CD4-positive, CD25-positive, alpha-beta regulatory T cell (primary cell): Measurements from ENCODE around the gene LGALS3BP. TPM values are rescaled to one million over a fixed set of nuclear protein-coding genes. Genes with fewer than 3 reads are reported as not detected.
A peak's percentile ranks its signal among the peaks of the same experiment; 100 is the strongest.

Experiments
- ATAC-seq, 2 donors: fragments of 150-1000 bp; cut with Tn5 transposase; one replicate each; pipeline ENCODE4 v1.10.0; 2021; ENCODE audit warnings: low read depth in 2 of 2, moderate number of reproducible peaks in 2 of 2, moderate library complexity in 1 of 2
- DNase-seq, 3 donors: peaks; one replicate each; pipeline versions ENCODE4 v3.0.0 to v3.0.0-alpha.2; 2012 to 2022; ENCODE audit warnings: mixed read lengths in 1 of 3
- H3K27ac ChIP-seq: one replicate; pipeline ENCODE4 v1.7.0; 2013; ENCODE audit warnings: mild to moderate bottlenecking, low read length; ENCODE audit not compliant: insufficient read depth, poor library complexity, severe bottlenecking
- H3K27me3 ChIP-seq: one replicate; pipeline ENCODE4 v1.7.0; 2013; ENCODE audit warnings: low read length; ENCODE audit not compliant: control insufficient read depth, insufficient read depth
- H3K36me3 ChIP-seq: one replicate; pipeline ENCODE4 v1.7.0; 2013; ENCODE audit warnings: mild to moderate bottlenecking, low read length, moderate library complexity; ENCODE audit not compliant: control insufficient read depth, insufficient read depth
- H3K4me1 ChIP-seq: 2 replicates; pipeline ENCODE4 v1.7.0; 2013; ENCODE audit warnings: mild to moderate bottlenecking, low read length; ENCODE audit not compliant: insufficient read depth, control insufficient read depth, poor library complexity, severe bottlenecking
- H3K4me3 ChIP-seq: one replicate; pipeline ENCODE4 v1.7.0; 2013; ENCODE audit warnings: low read depth, mild to moderate bottlenecking, low read length, moderate library complexity
- H3K9me3 ChIP-seq, 2 experiments: 1 replicate in 1 of 2; 2 replicates in 1 of 2; pipeline ENCODE4 v1.7.0; 2013; ENCODE audit warnings: low read length in 2 of 2, mild to moderate bottlenecking in 1 of 2, moderate library complexity in 1 of 2; ENCODE audit not compliant: control insufficient read depth in 2 of 2
- H3K27ac Mint-ChIP-seq, 3 donors: one replicate each; pipeline ENCODE4 v1.8.0; 2020 to 2022; ENCODE audit warnings: mild to moderate bottlenecking in 3 of 3, mixed read lengths in 3 of 3, moderate library complexity in 2 of 3
- H3K27me3 Mint-ChIP-seq: one replicate; pipeline ENCODE4 v1.8.0; 2022; ENCODE audit warnings: mild to moderate bottlenecking, mixed read lengths
- H3K36me3 Mint-ChIP-seq: one replicate; pipeline ENCODE4 v1.8.0; 2020; ENCODE audit warnings: mixed read lengths
- H3K4me1 Mint-ChIP-seq, 4 donors: one replicate each; pipeline ENCODE4 v1.8.0; 2020 to 2022; ENCODE audit warnings: mixed read lengths in 4 of 4, mild to moderate bottlenecking in 1 of 4
- H3K4me3 Mint-ChIP-seq, 4 donors: one replicate each; pipeline ENCODE4 v1.8.0; 2020 to 2022; ENCODE audit warnings: mild to moderate bottlenecking in 4 of 4, mixed read lengths in 4 of 4, moderate library complexity in 3 of 4
- H3K9me3 Mint-ChIP-seq, 7 donors: one replicate each; pipeline ENCODE4 v1.8.0; 2020 to 2022; ENCODE audit warnings: mixed read lengths in 7 of 7, mild to moderate bottlenecking in 3 of 7, moderate library complexity in 2 of 7
- polyA plus RNA-seq, 4 donors: library from polyadenylated mRNA; unstranded; fragments of 300-500 nt; fragmentation: Illumina TruSeq; gene quantifications; one replicate each; pipeline ENCODE4 v1.2.3, GENCODE V29; 2021
- total RNA-seq: library from RNA; stranded (reverse); gene quantifications from one replicate; pipeline ENCODE4 v1.2.3, GENCODE V29; 2022

The LGALS3BP gene
- total and polyA plus RNA-seq, 5 donors from 2014 or later: 23.4 to 43.5 (median 27.2) TPM

- Histone ChIP-seq H3K4me3 (no peak overlapping the region), H3K27ac (no peak overlapping the region), H3K9me3 (peaks cover 0 to 7% of the 10 kb centered on the region in 2 experiments), H3K4me1 (peaks cover 6% of the 10 kb centered on the region), H3K36me3 (no peaks in the 10 kb centered on the region), H3K27me3 (peaks cover 3% of the 10 kb centered on the region)
- H3K27me3 Mint-ChIP-seq: peaks cover 65% of the 10 kb centered on the region
- no peaks in the 10 kb centered on the region for H3K36me3 Mint-ChIP-seq
- peak overlapping the region in 1 of 4 donors; percentile 0 for H3K4me3 Mint-ChIP-seq
- H3K4me1 Mint-ChIP-seq: peaks cover 0 to 7% (median 2%) of the 10 kb centered on the region in 4 donors
- no peak overlapping the region for H3K27ac Mint-ChIP-seq
- ATAC-seq (no peak), DNase-seq (no peak)
- peaks cover 0 to 1% (median 0%) of the 10 kb centered on the region in 7 donors for H3K9me3 Mint-ChIP-seq
Measured at GRCh38 chr17:79019261-79019631, 39.5 kb upstream of the LGALS3BP start.

GRCh38 chr17:79018370-79018695 is 38.6 kb upstream of the LGALS3BP start:
- DNase-seq (no peak), ATAC-seq (no peak)
- H3K4me3 Mint-ChIP-seq: no peak overlapping the region
- H3K36me3 ChIP-seq: no peaks in the 10 kb centered on the region
- H3K9me3 Mint-ChIP-seq: peaks cover 0 to 5% (median 0%) of the 10 kb centered on the region in 7 donors
- peaks cover 0 to under 1% (median 0%) of the 10 kb centered on the region in 4 donors for H3K4me1 Mint-ChIP-seq
- no peaks in the 10 kb centered on the region for H3K4me1 ChIP-seq
- H3K9me3 ChIP-seq: peaks cover 0 to 7% of the 10 kb centered on the region in 2 experiments
- no peak overlapping the region for H3K27ac Mint-ChIP-seq
- no peak overlapping the region for H3K27ac ChIP-seq
- no peak overlapping the region for H3K4me3 ChIP-seq
- H3K27me3 ChIP-seq: peaks cover 3% of the 10 kb centered on the region
- H3K27me3 Mint-ChIP-seq: peaks cover 66% of the 10 kb centered on the region
- H3K36me3 Mint-ChIP-seq: no peaks in the 10 kb centered on the region

- no peak overlapping the region for H3K4me3 Mint-ChIP-seq
- no peak overlapping the region for H3K27ac Mint-ChIP-seq
Measured at GRCh38 chr17:79017546-79018369, 38.0 kb upstream of the LGALS3BP start.

GRCh38 chr17:79014158-79014758 is 34.5 kb upstream of the LGALS3BP start:
- H3K36me3 Mint-ChIP-seq: no peaks in the 10 kb centered on the region

More at GRCh38 chr17:79017546-79018369, 38.0 kb upstream of the LGALS3BP start:
- Histone ChIP-seq H3K36me3 (no peaks in the 10 kb centered on the region), H3K27me3 (peaks cover 3% of the 10 kb centered on the region), H3K9me3 (peaks cover 0 to 7% of the 10 kb centered on the region in 2 experiments), H3K4me1 (no peaks in the 10 kb centered on the region), H3K4me3 (no peak overlapping the region), H3K27ac (no peak overlapping the region)
- Mint-ChIP-seq H3K36me3 (no peaks in the 10 kb centered on the region), H3K27me3 (peaks cover 60% of the 10 kb centered on the region), H3K9me3 (peaks cover 0 to 5% (median 0%) of the 10 kb centered on the region in 7 donors), H3K4me1 (no peaks in the 10 kb centered on the region)
- no peak for DNase-seq
- ATAC-seq: no peak

GRCh38 chr17:79012563-79013134 is 32.9 kb upstream of the LGALS3BP start:
- H3K4me3 Mint-ChIP-seq: peak overlapping the region in 1 of 4 donors; percentile 80

More at GRCh38 chr17:79014158-79014758, 34.5 kb upstream of the LGALS3BP start:
- no peak for DNase-seq
- no peak overlapping the region for H3K4me3 ChIP-seq
- peaks cover 7% of the 10 kb centered on the region for H3K27me3 ChIP-seq
- no peak for ATAC-seq
- Mint-ChIP-seq H3K9me3 (peaks cover 0 to 8% (median under 1%) of the 10 kb centered on the region in 7 donors), H3K27me3 (peaks cover 37% of the 10 kb centered on the region), H3K4me1 (peaks cover 0 to 17% (median 7%) of the 10 kb centered on the region in 4 donors), H3K27ac (no peak overlapping the region), H3K4me3 (no peak overlapping the region)
- H3K36me3 ChIP-seq: no peaks in the 10 kb centered on the region
- H3K27ac ChIP-seq: no peak overlapping the region
- peaks cover 7% of the 10 kb centered on the region for H3K4me1 ChIP-seq
- peaks cover 0 to 7% of the 10 kb centered on the region in 2 experiments for H3K9me3 ChIP-seq

GRCh38 chr17:79011451-79012147 is 31.9 kb upstream of the LGALS3BP start:
- Histone ChIP-seq H3K27ac (no peak overlapping the region), H3K9me3 (peaks cover 0 to 7% of the 10 kb centered on the region in 2 experiments), H3K4me3 (no peak overlapping the region), H3K27me3 (peaks cover 7% of the 10 kb centered on the region), H3K36me3 (no peaks in the 10 kb centered on the region), H3K4me1 (peaks cover 32% of the 10 kb centered on the region)
- Mint-ChIP-seq H3K4me3 (peak overlapping the region; percentile 44 to 96 (median 86)), H3K27ac (peak overlapping the region in 1 of 3 donors; percentile 97), H3K36me3 (peaks cover 8% of the 10 kb centered on the region), H3K4me1 (peaks cover 8 to 41% (median 29%) of the 10 kb centered on the region in 4 donors), H3K27me3 (peaks cover 35% of the 10 kb centered on the region), H3K9me3 (peaks cover 0 to 10% (median 2%) of the 10 kb centered on the region in 7 donors)
- ATAC-seq (no peak), DNase-seq (no peak)

More at GRCh38 chr17:79012563-79013134, 32.9 kb upstream of the LGALS3BP start:
- Histone ChIP-seq H3K27ac (no peak overlapping the region), H3K4me1 (peaks cover 23% of the 10 kb centered on the region), H3K27me3 (peaks cover 7% of the 10 kb centered on the region), H3K9me3 (peaks cover 0 to 7% of the 10 kb centered on the region in 2 experiments), H3K36me3 (no peaks in the 10 kb centered on the region), H3K4me3 (no peak overlapping the region)
- H3K4me1 Mint-ChIP-seq: peaks cover 0 to 30% (median 18%) of the 10 kb centered on the region in 4 donors
- DNase-seq (no peak), ATAC-seq (no peak)
- peaks cover 0 to 10% (median 2%) of the 10 kb centered on the region in 7 donors for H3K9me3 Mint-ChIP-seq
- no peak overlapping the region for H3K27ac Mint-ChIP-seq
- peaks cover 38% of the 10 kb centered on the region for H3K27me3 Mint-ChIP-seq
- H3K36me3 Mint-ChIP-seq: peaks cover 4% of the 10 kb centered on the region

DNA sequence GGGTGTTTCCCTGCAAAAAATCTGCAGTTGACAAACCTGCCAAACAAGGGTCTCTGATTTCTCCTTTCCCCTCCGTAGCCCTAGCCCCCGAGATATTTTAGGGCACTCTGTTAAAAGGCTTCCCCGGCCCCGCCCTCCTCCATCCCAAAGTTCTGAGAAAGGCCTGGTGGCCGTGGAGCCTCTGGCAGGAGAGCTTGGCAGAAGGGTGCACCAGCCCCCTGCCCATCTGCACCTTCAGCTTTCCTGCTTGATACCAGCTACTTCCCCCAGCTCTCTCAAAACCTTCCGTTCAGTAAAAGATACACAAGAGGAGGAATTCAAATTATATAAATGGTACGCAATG is 30.6 kb upstream of the LGALS3BP start:
- DNase-seq (no peak), ATAC-seq (no peak)
- peaks cover 7% of the 10 kb centered on the region for H3K27me3 ChIP-seq
- Mint-ChIP-seq H3K4me3 (peak overlapping the region; percentile 93 to 96 (median 94)), H3K4me1 (peaks cover 8 to 54% (median 40%) of the 10 kb centered on the region in 4 donors), H3K27me3 (peaks cover 29% of the 10 kb centered on the region), H3K9me3 (peaks cover 0 to 10% (median 2%) of the 10 kb centered on the region in 7 donors), H3K27ac (peak overlapping the region; percentile 93 to 99 (median 97)), H3K36me3 (peaks cover 8% of the 10 kb centered on the region)
- H3K4me1 ChIP-seq: peaks cover 46% of the 10 kb centered on the region
- no peaks in the 10 kb centered on the region for H3K36me3 ChIP-seq
- H3K4me3 ChIP-seq: peak overlapping the region; percentile 57
- peak overlapping the region; percentile 71 for H3K27ac ChIP-seq
- H3K9me3 ChIP-seq: no peaks in the 10 kb centered on the region
